ENCODE measurements around the gene XCL1. TPM values are rescaled to one million over a fixed set of nuclear protein-coding genes. Genes with fewer than 3 reads are reported as not detected.
A peak's percentile ranks its signal among the peaks of the same experiment; 100 is the strongest.
"Not testable (repeated sequence)": the region's sequence is repeated elsewhere in the genome, so short reads cannot be mapped to it uniquely, and the experiment has no call there.

XCL1 gene
- total RNA-seq, 1 experiment from 2014 or later: not detected

DNA sequence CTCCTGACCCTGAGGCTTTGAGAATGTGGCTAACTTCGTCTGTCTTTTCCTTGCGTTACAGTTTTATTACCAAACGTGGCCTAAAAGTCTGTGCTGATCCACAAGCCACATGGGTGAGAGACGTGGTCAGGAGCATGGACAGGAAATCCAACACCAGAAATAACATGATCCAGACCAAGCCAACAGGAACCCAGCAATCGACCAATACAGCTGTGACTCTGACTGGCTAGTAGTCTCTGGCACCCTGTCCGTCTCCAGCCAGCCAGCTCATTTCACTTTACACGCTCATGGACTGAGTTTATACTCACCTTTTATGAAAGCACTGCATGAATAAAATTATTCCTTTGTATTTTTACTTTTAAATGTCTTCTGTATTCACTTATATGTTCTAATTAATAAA lies 4.6 kb downstream of the XCL1 start:
- H3K4me1 ChIP-seq (replicated peaks): peaks cover 24% of the 10 kb centered on the region
- not testable (repeated sequence) for H3K36me3 ChIP-seq; H3K27me3 ChIP-seq (replicated peaks); H3K4me3 ChIP-seq; H3K9me3 ChIP-seq (replicated peaks); DNase-seq (ENCODE audit: low read depth in 1 of 2, low spot score in 2 of 2); H3K27ac ChIP-seq

DNA sequence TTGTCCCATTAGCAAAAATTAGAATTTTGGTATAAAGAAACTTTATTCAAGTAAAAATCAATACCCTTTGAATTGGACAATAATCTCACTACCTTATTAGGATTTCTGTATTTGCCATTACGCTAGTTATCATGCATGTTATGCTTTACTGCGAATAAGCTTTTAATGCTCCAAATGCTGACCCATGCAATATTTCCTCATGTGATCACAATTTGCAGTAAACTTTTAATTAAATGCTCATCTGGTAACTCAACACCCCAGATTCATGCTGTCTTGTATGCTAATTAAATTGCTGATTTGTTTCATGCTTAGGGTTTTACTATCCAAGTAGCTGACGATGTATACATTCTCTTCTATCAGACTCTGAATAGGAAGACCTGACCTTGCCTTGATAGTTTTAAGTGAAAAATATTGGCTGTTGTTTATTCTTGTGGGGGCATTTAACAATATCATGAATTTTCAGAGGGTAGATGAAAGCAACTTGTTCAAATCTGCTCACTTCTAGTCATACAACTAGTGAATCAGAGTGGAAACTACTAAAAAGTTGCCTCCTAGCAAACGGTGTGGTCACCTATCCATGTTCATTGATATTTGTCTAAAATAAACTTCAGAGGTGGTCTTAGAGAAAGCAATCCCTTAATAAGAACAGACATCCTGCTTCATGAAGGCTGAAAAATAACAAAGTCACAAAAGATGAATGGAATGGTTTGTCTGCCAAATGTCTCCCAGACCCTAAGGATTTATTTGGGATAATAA lies 5.6 kb downstream of the XCL1 start:
- no peaks in the 10 kb centered on the region for H3K27me3 ChIP-seq (replicated peaks)
- peaks cover 24% of the 10 kb centered on the region for H3K4me1 ChIP-seq (replicated peaks)
- DNase-seq (ENCODE audit: low read depth in 1 of 2, low spot score in 2 of 2): no peak
- no peaks in the 10 kb centered on the region for H3K36me3 ChIP-seq
- H3K4me3 ChIP-seq: no peak overlapping the region
- no peaks in the 10 kb centered on the region for H3K9me3 ChIP-seq (replicated peaks)
- peak overlapping the region; percentile 52 for H3K27ac ChIP-seq

DNA sequence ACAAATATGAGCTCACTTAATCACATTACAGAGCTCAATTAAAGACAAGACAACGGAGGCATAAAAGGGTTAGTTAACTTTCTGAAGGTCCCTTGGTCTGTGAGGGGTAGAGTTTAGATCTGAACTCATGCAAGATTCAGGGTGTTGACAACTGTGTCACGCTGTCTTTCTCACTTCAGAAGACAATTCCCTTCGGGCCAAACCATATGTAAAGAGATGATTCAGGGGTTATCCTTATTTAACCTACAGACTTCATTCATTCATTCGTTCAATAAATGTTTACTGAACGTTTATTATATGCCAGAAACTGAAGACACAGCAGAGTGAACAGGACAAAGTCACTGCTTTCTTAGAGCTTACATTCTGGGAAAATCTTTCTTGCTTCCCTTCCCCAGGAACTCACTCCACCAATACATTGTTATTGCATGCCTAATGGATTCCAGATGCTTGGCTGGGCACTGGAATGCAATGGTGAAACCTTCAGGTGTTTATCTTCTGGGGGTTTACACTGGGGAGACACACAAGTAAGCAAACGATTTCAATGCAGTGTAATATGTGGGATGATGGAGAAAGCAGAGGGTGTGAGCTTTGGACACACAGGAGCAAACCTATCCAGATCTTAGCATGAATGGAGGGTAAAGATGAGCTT lies 6.4 kb downstream of the XCL1 start:
- peaks cover 24% of the 10 kb centered on the region for H3K4me1 ChIP-seq (replicated peaks)
- peak overlapping the region; percentile 52 for H3K27ac ChIP-seq
- H3K36me3 ChIP-seq: no peaks in the 10 kb centered on the region
- no peak overlapping the region for H3K4me3 ChIP-seq
- H3K27me3 ChIP-seq (replicated peaks): no peaks in the 10 kb centered on the region
- peak; percentile 55 to 72 for DNase-seq (ENCODE audit: low read depth in 1 of 2, low spot score in 2 of 2)
- no peaks in the 10 kb centered on the region for H3K9me3 ChIP-seq (replicated peaks)

DNA sequence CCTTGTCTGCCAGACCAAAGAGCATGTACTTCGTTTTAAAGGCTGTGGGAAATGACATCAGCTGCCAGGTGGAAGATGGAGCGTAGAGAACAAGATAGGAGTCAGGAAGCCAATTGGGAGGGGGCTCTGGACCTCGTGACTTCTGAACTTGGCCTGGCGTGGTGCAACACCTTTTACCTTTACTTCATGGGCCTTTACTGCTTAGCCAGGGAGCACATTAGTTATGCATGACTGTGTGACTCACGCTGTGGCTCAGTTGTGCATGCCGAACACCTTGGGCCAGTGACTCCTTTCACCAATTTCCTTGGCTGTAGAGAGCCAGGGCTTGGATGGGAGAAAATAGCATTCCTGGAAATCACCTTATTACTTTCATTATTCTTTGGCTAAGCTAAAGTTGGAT lies 7.2 kb downstream of the XCL1 start:
- Histone ChIP-seq H3K4me1 (replicated peaks) (peaks cover 24% of the 10 kb centered on the region), H3K27me3 (replicated peaks) (no peaks in the 10 kb centered on the region), H3K9me3 (replicated peaks) (no peaks in the 10 kb centered on the region), H3K27ac (no peak overlapping the region), H3K4me3 (no peak overlapping the region), H3K36me3 (no peaks in the 10 kb centered on the region)
- no peak for DNase-seq (ENCODE audit: low read depth in 1 of 2, low spot score in 2 of 2)

DNA sequence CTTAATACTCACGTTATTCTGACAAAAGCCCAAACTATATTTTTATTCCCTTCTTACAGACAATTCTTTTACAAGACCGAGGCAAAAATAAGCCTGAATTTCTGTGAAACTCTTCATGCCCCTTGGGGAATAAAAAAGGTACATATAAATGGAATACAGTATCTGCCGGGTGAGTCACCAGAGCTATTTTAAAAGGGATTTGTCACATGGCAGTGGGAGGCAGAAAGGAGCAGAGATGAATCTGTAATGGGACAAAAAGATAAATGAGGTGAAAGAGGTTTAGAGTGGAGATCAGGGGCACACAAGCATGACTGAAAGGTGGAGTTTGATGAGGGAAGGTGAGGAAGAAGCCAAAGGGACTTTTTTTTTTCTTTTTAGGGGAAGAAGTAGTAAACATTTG lies 8.8 kb downstream of the XCL1 start:
- no peaks in the 10 kb centered on the region for H3K27me3 ChIP-seq (replicated peaks)
- no peak overlapping the region for H3K4me3 ChIP-seq
- DNase-seq (ENCODE audit: low read depth in 1 of 2, low spot score in 2 of 2): peak in 1 of 2 experiments; percentile 20
- H3K4me1 ChIP-seq (replicated peaks): peaks cover 24% of the 10 kb centered on the region
- H3K9me3 ChIP-seq (replicated peaks): no peaks in the 10 kb centered on the region
- H3K27ac ChIP-seq: no peak overlapping the region
- no peaks in the 10 kb centered on the region for H3K36me3 ChIP-seq

DNA sequence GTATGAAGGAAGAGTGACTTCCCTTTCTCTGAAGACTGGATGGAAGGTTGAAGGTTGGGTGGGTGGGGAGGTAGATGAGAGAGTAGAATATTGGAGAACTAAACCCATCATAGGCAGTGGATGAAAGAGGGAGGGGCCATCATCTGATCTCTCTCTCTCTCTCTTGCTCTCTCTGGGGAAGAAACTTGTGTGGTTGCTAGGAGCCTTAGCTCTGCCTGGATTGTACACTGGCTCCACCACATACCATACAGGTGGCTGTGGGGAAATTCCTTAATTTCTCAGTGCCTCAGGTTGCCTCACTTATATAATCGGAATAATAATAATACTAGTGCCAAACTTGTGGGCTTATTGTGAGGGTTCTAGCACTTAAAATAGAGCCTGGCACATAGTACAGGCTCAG lies 9.5 kb downstream of the XCL1 start:
- H3K9me3 ChIP-seq (replicated peaks): no peaks in the 10 kb centered on the region
- no peak overlapping the region for H3K4me3 ChIP-seq
- H3K36me3 ChIP-seq: no peaks in the 10 kb centered on the region
- no peaks in the 10 kb centered on the region for H3K27me3 ChIP-seq (replicated peaks)
- no peak for DNase-seq (ENCODE audit: low read depth in 1 of 2, low spot score in 2 of 2)
- peaks cover 24% of the 10 kb centered on the region for H3K4me1 ChIP-seq (replicated peaks)
- H3K27ac ChIP-seq: no peak overlapping the region

DNA sequence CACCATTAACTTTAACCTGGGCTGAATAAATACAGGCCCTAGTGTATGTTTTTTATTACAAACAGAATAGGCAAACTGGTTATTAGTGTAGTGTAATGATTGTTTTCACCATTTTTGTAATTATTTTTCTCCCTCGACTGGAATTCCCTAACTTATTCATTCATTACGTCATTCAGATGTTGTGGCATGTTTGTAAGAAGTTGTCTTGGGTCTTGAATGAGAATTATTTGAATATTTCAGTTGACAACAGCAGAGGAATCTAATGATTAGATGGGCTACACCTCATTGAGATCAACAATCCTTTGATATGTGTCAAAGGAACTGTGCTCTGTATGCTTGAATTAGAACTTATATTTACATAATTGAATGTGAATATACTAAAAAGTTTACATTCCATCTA lies 12.8 kb downstream of the XCL1 start:
- Histone ChIP-seq H3K9me3 (replicated peaks) (no peaks in the 10 kb centered on the region), H3K36me3 (no peaks in the 10 kb centered on the region), H3K4me3 (no peak overlapping the region), H3K4me1 (replicated peaks) (peaks cover 7% of the 10 kb centered on the region; the same call in 1 of the 2 replicates), H3K27ac (no peak overlapping the region), H3K27me3 (replicated peaks) (no peaks in the 10 kb centered on the region)
- no peak for DNase-seq (ENCODE audit: low read depth in 1 of 2, low spot score in 2 of 2)

DNA sequence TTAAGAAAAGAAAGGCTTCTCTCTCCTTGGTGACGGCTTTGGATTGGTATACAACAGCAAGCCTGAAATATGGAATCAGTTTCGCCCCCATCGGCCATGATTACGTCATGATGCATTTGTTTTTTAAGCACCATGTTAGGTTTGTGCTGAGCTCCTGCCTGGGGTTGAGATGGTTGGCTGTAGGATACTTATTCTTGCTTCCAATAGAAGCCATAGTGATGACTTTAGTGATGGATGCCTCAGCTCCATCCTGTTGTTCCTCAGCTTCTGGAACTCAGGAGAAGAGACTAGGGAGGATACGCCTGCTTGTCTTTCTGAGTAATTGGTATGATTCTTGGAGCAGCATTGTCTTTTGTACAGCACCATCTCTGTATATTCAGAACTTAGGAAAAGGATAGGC lies 14.7 kb downstream of the XCL1 start:
- Histone ChIP-seq H3K36me3 (no peaks in the 10 kb centered on the region), H3K27me3 (replicated peaks) (no peaks in the 10 kb centered on the region), H3K9me3 (replicated peaks) (no peaks in the 10 kb centered on the region), H3K4me1 (replicated peaks) (no peaks in the 10 kb centered on the region), H3K27ac (no peak overlapping the region), H3K4me3 (no peak overlapping the region)
- no peak for DNase-seq (ENCODE audit: low read depth in 1 of 2, low spot score in 2 of 2)

DNA sequence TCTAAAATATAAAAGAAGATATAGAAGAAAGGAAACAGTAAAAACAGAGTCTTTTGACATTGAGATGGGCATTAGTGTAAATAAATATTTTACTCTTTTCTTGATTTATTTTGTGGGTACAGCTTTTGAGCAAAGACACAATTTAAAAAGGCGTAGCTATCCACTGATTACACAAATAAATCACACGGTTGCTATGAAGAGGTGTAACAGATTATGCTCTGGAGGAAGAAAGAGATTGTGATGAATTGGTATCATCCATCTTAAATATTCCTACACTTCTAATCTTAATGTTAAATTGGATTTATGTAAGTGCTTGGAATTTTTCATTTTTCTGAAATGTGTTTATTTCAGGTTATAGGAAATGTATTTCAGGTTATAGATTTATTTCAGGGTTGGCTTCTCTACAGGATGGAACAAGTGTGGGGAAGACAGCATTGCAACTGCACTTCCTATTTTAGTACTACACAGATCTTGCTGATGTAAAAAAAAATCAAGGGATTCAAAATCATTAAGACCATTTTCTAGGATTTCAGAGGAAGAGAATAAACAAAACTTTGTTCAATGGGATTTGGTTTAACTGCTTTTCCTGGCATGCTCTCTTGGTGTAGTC lies 15.3 kb downstream of the XCL1 start:
- Histone ChIP-seq H3K9me3 (replicated peaks) (no peaks in the 10 kb centered on the region), H3K27ac (no peak overlapping the region), H3K36me3 (no peaks in the 10 kb centered on the region), H3K4me1 (replicated peaks) (no peaks in the 10 kb centered on the region), H3K4me3 (no peak overlapping the region), H3K27me3 (replicated peaks) (no peaks in the 10 kb centered on the region)
- no peak for DNase-seq (ENCODE audit: low read depth in 1 of 2, low spot score in 2 of 2)

DNA sequence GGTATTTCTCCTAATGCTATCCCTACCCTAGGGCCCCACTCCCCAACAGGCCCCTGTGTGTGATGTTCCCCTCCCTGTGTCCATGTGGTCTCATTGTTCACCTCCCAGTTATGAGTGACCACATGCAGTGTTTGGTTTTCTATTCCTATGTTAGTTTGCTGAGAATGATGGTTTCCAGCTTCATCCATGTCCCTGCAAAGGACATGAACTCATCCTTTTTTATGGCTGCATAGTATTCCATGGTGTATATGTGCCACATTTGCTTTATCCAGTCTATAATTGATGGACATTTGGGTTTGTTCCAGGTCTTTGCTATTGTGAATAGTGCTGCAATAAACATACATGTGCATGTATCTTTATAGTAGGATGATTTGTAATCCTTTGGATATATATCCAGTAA lies 19.0 kb downstream of the XCL1 start:
- not testable (repeated sequence) for DNase-seq (ENCODE audit: low read depth in 1 of 2, low spot score in 2 of 2); H3K4me1 ChIP-seq (replicated peaks); H3K27me3 ChIP-seq (replicated peaks); H3K27ac ChIP-seq; H3K4me3 ChIP-seq; H3K9me3 ChIP-seq (replicated peaks); H3K36me3 ChIP-seq

DNA sequence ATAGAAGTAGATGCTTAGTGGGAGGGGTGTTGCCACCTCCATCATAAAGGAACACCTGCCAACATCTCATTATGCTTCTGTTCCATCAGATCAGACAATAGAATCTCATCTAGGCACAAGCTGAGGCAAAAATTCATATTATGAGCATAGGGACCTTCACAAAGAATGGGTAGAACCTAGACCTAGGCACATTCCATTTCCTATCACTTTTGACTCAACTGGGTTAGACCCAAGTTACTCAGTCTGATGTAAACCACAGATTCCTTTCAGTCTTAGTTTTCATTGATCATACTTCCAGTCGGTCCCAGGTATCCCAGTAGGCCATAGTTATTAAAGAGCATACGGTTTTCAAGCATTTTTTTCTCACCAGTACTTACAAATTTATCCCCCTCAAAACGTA lies 21.7 kb downstream of the XCL1 start:
- DNase-seq (ENCODE audit: low read depth in 1 of 2, low spot score in 2 of 2): no peak
- Histone ChIP-seq H3K4me3 (no peak overlapping the region), H3K36me3 (no peaks in the 10 kb centered on the region), H3K4me1 (replicated peaks) (no peaks in the 10 kb centered on the region), H3K9me3 (replicated peaks) (no peaks in the 10 kb centered on the region), H3K27me3 (replicated peaks) (no peaks in the 10 kb centered on the region), H3K27ac (no peak overlapping the region)

DNA sequence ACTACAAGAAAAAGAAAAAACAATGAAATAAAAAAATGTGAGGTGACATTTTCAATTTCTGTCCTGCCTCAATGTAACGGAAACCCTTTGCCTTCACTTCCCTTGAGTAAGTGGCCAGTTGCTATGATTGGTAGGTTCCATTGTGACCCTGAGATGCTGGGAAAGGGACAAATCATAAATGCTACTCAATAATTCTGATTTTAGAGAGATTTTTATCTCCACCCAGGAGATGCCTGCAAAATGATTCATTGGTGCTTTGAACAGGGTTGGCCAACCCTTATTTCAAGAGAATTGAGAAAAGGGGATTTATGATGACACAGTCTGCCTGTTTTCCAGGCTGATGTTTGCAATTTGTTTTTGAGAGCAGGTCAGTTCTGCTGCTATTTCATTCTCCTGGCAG lies 22.5 kb downstream of the XCL1 start:
- Histone ChIP-seq H3K4me1 (replicated peaks) (no peaks in the 10 kb centered on the region), H3K36me3 (no peaks in the 10 kb centered on the region), H3K27me3 (replicated peaks) (no peaks in the 10 kb centered on the region), H3K9me3 (replicated peaks) (no peaks in the 10 kb centered on the region), H3K27ac (no peak overlapping the region), H3K4me3 (no peak overlapping the region)
- DNase-seq (ENCODE audit: low read depth in 1 of 2, low spot score in 2 of 2): no peak

DNA sequence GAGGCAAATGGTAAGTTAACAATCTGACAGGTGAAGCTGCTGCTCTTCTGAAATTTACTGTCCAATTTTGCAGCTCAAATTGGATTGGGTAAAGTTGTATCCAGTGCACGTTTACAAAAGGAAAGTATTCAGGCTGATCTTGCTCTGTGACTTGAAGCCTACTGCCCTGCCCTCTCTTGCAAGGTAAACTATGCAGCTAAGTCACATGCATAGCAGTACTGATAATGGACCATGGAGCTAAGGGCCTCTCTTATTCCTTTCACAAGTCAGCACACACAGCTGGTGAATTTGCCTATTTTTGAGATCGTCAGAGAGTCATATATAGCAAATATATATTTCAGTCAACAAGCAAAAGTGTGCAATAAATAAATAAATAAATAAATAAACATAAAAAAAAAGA lies 23.2 kb downstream of the XCL1 start:
- H3K9me3 ChIP-seq (replicated peaks): no peaks in the 10 kb centered on the region
- H3K4me3 ChIP-seq: no peak overlapping the region
- H3K27me3 ChIP-seq (replicated peaks): no peaks in the 10 kb centered on the region
- H3K27ac ChIP-seq: no peak overlapping the region
- no peaks in the 10 kb centered on the region for H3K4me1 ChIP-seq (replicated peaks)
- H3K36me3 ChIP-seq: no peaks in the 10 kb centered on the region
- DNase-seq (ENCODE audit: low read depth in 1 of 2, low spot score in 2 of 2): no peak

DNA sequence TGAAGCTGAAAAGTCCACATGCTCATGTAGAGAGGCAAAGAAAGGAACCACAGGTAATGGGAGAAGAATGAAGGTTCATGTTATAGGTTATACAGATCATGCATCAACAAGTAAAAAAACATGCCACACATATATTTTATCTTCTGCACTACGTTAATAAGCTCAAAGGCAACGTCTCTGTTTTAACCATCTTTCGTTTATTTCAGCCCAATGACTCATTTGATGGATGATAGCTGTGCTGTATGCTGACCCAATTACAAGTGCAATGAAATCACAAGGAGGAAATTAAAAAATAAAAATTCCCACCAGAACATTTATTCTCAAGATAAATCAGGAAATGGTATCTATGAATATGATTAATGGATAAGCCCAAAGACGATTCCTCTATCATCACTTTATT lies 24.6 kb downstream of the XCL1 start:
- no peaks in the 10 kb centered on the region for H3K9me3 ChIP-seq (replicated peaks)
- DNase-seq (ENCODE audit: low read depth in 1 of 2, low spot score in 2 of 2): no peak
- H3K36me3 ChIP-seq: no peaks in the 10 kb centered on the region
- H3K4me3 ChIP-seq: no peak overlapping the region
- no peak overlapping the region for H3K27ac ChIP-seq
- no peaks in the 10 kb centered on the region for H3K4me1 ChIP-seq (replicated peaks)
- H3K27me3 ChIP-seq (replicated peaks): no peaks in the 10 kb centered on the region
